NOMO-1 treated with DMSO at 0.1 percent for 48 hours (cell line): ENCODE measurements around the gene MRPL39.

Experiments used
- DNase-seq: peaks from one replicate; lab custom pipeline; 2025; ENCODE audit not compliant: unreplicated experiment; lab: John Stamatoyannopoulos, UW

MRPL39 gene

DNA sequence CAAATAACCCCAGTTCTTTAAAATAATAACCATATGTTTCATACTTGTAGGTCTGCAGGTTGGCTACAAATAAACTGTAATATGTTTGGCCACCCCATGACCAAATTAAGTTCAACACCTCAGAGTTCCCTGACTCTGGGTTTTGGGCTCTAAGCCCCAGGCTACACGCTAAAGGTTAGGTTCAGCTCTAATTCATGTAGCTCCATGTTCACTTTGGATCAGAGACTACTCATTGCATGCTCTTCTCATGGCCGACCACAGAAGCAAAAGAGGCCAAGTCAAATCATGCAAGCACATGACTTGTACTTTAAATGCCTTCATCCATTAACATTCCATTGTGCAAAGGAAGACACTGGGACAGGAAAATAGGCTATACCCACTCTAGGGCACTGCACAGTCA lies 66.2 kb downstream of the MRPL39 start:
- no peak for DNase-seq

DNA sequence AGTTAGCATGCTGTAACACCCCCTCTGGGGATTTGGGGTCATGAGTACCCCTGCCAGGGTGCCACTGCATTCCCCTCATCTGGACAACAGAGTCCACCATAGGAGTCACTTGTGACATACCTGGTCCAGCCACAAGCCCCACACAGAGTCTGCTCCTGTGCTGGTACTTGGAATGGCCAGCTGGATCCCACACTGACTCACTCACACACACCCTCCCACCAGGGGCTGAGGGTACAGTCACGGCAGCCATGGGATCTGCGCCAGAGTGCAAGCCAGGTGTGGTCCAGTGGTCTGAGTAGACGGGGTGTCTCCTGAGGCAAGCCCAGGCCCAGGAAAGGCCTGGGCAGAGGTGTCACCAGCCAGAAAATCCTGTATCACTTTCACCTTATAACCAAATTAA lies 67.7 kb downstream of the MRPL39 start:
- no peak for DNase-seq

DNA sequence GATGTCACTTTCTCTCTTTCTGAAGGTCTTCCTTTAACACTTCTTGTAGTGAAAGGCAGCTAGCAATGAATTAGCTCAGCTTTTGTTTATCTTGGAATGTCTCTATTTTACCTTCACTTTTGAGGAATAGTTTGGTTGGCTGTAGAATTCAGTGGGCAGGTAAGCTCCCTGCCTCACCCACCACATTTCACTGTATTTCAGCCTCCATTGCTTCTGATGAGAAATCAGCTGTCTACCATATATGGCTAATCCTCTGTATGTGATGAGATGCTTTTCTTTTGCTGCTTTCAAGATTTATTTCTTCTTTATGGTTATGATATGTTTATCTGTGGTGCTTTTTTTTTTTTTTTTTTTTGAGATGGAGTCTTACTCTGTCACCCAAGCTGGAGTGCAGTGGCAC lies 70.1 kb downstream of the MRPL39 start:
- no peak for DNase-seq

DNA sequence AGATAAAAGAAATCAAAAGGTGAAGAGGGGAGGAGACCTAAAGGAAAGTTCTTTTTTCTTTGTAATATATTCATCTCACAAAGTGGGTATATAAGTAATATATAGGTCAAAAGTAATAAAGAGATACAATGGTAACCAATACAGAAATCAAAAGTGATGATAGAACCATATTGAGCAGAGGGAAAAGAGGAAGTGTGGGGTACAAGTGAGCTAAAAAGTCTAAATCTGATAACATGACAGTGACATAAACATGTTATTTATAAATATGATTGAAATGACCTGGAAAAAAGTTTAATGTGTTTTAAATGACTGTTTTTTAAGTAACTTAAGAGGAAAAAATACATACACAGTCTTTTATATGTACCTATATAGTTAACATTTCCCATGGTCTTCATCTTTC lies 70.5 kb downstream of the MRPL39 start:
- DNase-seq: no peak

DNA sequence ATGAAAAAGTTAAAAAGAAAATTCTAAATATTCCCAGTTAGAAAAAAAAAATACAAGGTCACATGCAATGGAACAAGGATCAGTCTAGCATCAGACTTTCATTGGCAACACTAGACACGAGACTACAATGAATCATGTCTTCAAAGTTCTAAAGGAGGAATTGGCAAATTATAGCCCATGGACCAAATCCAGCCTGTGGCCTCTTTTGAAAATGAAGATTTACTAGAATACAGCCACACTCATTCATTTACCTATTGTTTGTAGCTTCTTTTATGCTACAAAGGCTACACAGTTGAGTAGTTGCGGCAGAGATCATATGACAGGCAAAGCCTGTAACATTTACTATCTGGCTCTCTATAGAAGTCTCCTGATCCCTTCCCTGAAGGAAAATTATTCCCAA lies 71.4 kb downstream of the MRPL39 start:
- no peak for DNase-seq
